K562 (cell line): ENCODE data around the gene NMUR1. TPM values are rescaled to one million over a fixed set of nuclear protein-coding genes. Genes with fewer than 3 reads are reported as not detected.

Experiments used
- ATAC-seq: fragments of 200-7000 bp; cut with Tn5 transposase; 3 replicates; pipeline ENCODE4 v1.9.1; 2020; ENCODE audit warnings: moderate library complexity
- BruUV-seq: library from RNA; stranded (reverse); fragments of 400-500 nt; replicated peaks from 2 replicates; lab custom pipeline; 2021; lab: Mats Ljungman, UMichigan
- CTCF ChIA-PET: fragments of 300-600 bp; formaldehyde crosslinking; extraction: SDS; loops from one replicate; lab custom pipeline; 2021; ENCODE audit warnings: low intra/inter-chr PET ratio; lab: Yijun Ruan, JAX
- POLR2A ChIA-PET: fragments of 300-600, 350-650 bp; sonication (Branson Sonifier 250); formaldehyde crosslinking; extraction: SDS; loops from one replicate; lab custom pipeline; 2021; ENCODE audit warnings: antibody characterized with exemption, inconsistent platforms; lab: Yijun Ruan, JAX
- DNase-seq, 4 experiments: peaks; one replicate each; pipeline versions ENCODE4 v3.0.0 to v3.0.0-alpha.2; 2011 to 2018; ENCODE audit warnings: low spot score in 3 of 4, mixed read lengths in 3 of 4; ENCODE audit errors: extremely low read depth in 1 of 4
- FAIRE-seq: peaks from 2 replicates; lab custom pipeline; 2011; peaks lifted over from hg19 to GRCh38; lab: Jason Lieb, UNC
- H2AFZ ChIP-seq: 2 replicates; pipeline ENCODE4 v1.6.0; 2011; ENCODE audit warnings: low read depth, low read length, control low read depth, inconsistent platforms
- H3K27ac ChIP-seq: fragments of 200-600 bp; 3 replicates; pipeline ENCODE4 v1.8.0; 2011; ENCODE audit warnings: low read depth, mild to moderate bottlenecking, control low read depth, inconsistent platforms, low read length, moderate library complexity, mixed read lengths; ENCODE audit errors: extremely low read depth
- H3K27me3 ChIP-seq, 2 experiments: fragments of 300-600 bp in 1 of 2; 2 replicates in 1 of 2; 3 replicates in 1 of 2; pipeline versions ENCODE4 v1.6.0 to v1.8.0; 2011; ENCODE audit warnings: inconsistent platforms in 2 of 2, low read length in 2 of 2, mild to moderate bottlenecking in 1 of 2, mixed read lengths in 1 of 2, moderate library complexity in 1 of 2; ENCODE audit not compliant: control insufficient read depth in 2 of 2, insufficient read depth in 2 of 2
- H3K36me3 ChIP-seq: fragments of 300-600 bp; 3 replicates; pipeline ENCODE4 v1.8.0; 2011; ENCODE audit warnings: mild to moderate bottlenecking, low read length, inconsistent platforms; ENCODE audit not compliant: control insufficient read depth, insufficient read depth
- H3K4me1 ChIP-seq, 2 experiments: fragments of 200-600 bp in 1 of 2; replicated peaks in 1 of 2; 2 replicates in 1 of 2; 3 replicates in 1 of 2; pipeline versions ENCODE4 v1.5.1 to v1.8.0; 2011; ENCODE audit warnings: inconsistent platforms in 2 of 2, low read length in 2 of 2, mild to moderate bottlenecking in 1 of 2, mixed read lengths in 1 of 2, moderate library complexity in 1 of 2; ENCODE audit not compliant: control insufficient read depth in 2 of 2, insufficient read depth in 2 of 2
- H3K4me2 ChIP-seq: 2 replicates; pipeline ENCODE4 v1.6.1; 2011; ENCODE audit warnings: low read length, control low read depth, inconsistent platforms, mixed read lengths; ENCODE audit not compliant: insufficient read depth
- H3K4me3 ChIP-seq: fragments of 200-600 bp; sonication (generic), shearing (Covaris generic); 2 replicates; pipeline ENCODE4 v1.5.1; 2016; ENCODE audit warnings: control low read depth, inconsistent platforms
- H3K79me2 ChIP-seq: fragments of 200-600 bp; 3 replicates; pipeline ENCODE4 v1.8.0; 2011; ENCODE audit warnings: low read length, inconsistent platforms; ENCODE audit not compliant: control insufficient read depth, insufficient read depth
- H3K9ac ChIP-seq, 2 experiments: 2 replicates each; pipeline versions ENCODE4 v1.6.0 to v1.6.1; 2011; ENCODE audit warnings: low read depth in 2 of 2, low read length in 2 of 2, control low read depth in 1 of 2, inconsistent platforms in 1 of 2, mild to moderate bottlenecking in 1 of 2, mixed read lengths in 1 of 2; ENCODE audit not compliant: insufficient read depth in 1 of 2
- H3K9me1 ChIP-seq: one replicate; pipeline ENCODE4 v1.6.0; 2011; ENCODE audit warnings: inconsistent platforms, mild to moderate bottlenecking, low read length, moderate library complexity; ENCODE audit not compliant: control insufficient read depth, insufficient read depth
- H3K9me3 ChIP-seq: replicated peaks from 2 replicates; pipeline ENCODE4 v1.5.1; 2011; ENCODE audit warnings: low read depth, low read length, inconsistent platforms; ENCODE audit not compliant: control insufficient read depth, insufficient read depth
- H4K20me1 ChIP-seq: replicated peaks from 2 replicates; pipeline ENCODE4 v1.6.1; 2011; ENCODE audit warnings: low read length, inconsistent platforms, mixed read lengths; ENCODE audit not compliant: control insufficient read depth, insufficient read depth
- C11orf30 ChIP-seq: fragments of 450-650 bp; IDR thresholded peaks from 2 replicates; pipeline ENCODE4 v1.6.1; 2016; ENCODE audit warnings: low read depth, mild to moderate bottlenecking
- CBFA2T3 ChIP-seq: fragments of 450-650 bp; IDR thresholded peaks from 2 replicates; pipeline ENCODE4 v1.6.1; 2017
- CC2D1A ChIP-seq: fragments of 450-650 bp; IDR thresholded peaks from 2 replicates; pipeline ENCODE4 v1.6.1; 2017; ENCODE audit warnings: mild to moderate bottlenecking
- DEAF1 ChIP-seq: fragments of 450-650 bp; formaldehyde crosslinking; IDR thresholded peaks from 2 replicates; pipeline ENCODE4 v1.4.0; 2020; ENCODE audit warnings: mild to moderate bottlenecking, moderate library complexity
- ETV5 ChIP-seq: sonication (generic); formaldehyde crosslinking; IDR thresholded peaks from 2 replicates; pipeline ENCODE4 v1.4.0; 2020; ENCODE audit warnings: low read depth, mild to moderate bottlenecking, missing genetic modification reagents
- MAFG ChIP-seq: fragments of 450-650 bp; conservative IDR thresholded peaks from 2 replicates; pipeline ENCODE4 v1.6.1; 2016; ENCODE audit warnings: missing genetic modification characterization, missing compliant biosample characterization
- REST ChIP-seq, 2 experiments: fragments of 450-650 bp; formaldehyde crosslinking in 1 of 2; IDR thresholded peaks; 2 replicates each; pipeline versions ENCODE4 v1.4.0 to v1.6.1; 2014 to 2020; ENCODE audit warnings: mild to moderate bottlenecking in 2 of 2, borderline replicate concordance in 1 of 2, low read depth in 1 of 2
- SMC3 ChIP-seq: conservative IDR thresholded peaks from 2 replicates; pipeline ENCODE4 v1.6.1; 2011; ENCODE audit warnings: low read depth, low read length, improper control_type of control experiment; ENCODE audit not compliant: insufficient read depth
- STAG1 ChIP-seq: sonication (generic); formaldehyde crosslinking; IDR thresholded peaks from 2 replicates; pipeline ENCODE4 v1.5.0; 2020; ENCODE audit warnings: missing genetic modification reagents, borderline replicate concordance
- ZNF316 ChIP-seq: fragments of 450-650 bp; IDR thresholded peaks from 2 replicates; pipeline ENCODE4 v1.6.1; 2016
- WGBS: fragments of 100-300 bp; shearing (Covaris generic); methylation state at CpG from one replicate; pipeline ENCODE4 v1.1.6; 2016; ENCODE audit warnings: low coverage, mixed read lengths; ENCODE audit not compliant: insufficient coverage; ENCODE audit errors: missing lambda C conversion rate; 5-methylcytosine and 5-hydroxymethylcytosine counted together
- in situ Hi-C: fragments of 300-500 bp; cut with MboI; formaldehyde crosslinking; loops from 4 replicates; pipeline ENCODE4 v1.15.0; 2018; ENCODE audit warnings: inconsistent platforms, mixed read lengths
- intact Hi-C: fragments of 100-400 bp; cut with micrococcal nuclease; formaldehyde crosslinking; loops from 2 replicates; pipeline ENCODE4 v1.14.2; 2022
- polyA plus RNA-seq, 8 experiments: library from polyadenylated mRNA; depleted of rRNA in 4 of 8; stranded (reverse) in 5 of 8; unstranded in 3 of 8; fragments of >200 nt; fragmentation: Nextera tagmentation in 2 of 8; fragmentation: Illumina TruSeq in 1 of 8; extraction: Ambion mirVana in 2 of 8; extraction: Trizol in 1 of 8; gene quantifications; 2 replicates each; pipeline versions ENCODE4 v1.2.1 to v1.2.3, GENCODE V29; 2011 to 2014; ENCODE audit warnings: inconsistent platforms in 1 of 8, missing spikeins in 1 of 8
- total RNA-seq, 7 experiments: library from RNA; depleted of rRNA in 6 of 7; stranded (reverse); fragments of >200 nt in 6 of 7; fragmentation: Illumina TruSeq in 2 of 7; extraction: Trizol in 2 of 7; gene quantifications; 2 replicates each; pipeline versions ENCODE4 v1.2.1 to v1.2.3, GENCODE V29; 2011 to 2021; ENCODE audit warnings: low replicate concordance in 1 of 7

Gene NMUR1
- total and polyA plus RNA-seq, 9 of the 15 experiments (the other 6 are each of a cell fraction or from before 2014, with no cell fraction given) = 0.01 to 0.27 (median 0.15) TPM

DNA sequence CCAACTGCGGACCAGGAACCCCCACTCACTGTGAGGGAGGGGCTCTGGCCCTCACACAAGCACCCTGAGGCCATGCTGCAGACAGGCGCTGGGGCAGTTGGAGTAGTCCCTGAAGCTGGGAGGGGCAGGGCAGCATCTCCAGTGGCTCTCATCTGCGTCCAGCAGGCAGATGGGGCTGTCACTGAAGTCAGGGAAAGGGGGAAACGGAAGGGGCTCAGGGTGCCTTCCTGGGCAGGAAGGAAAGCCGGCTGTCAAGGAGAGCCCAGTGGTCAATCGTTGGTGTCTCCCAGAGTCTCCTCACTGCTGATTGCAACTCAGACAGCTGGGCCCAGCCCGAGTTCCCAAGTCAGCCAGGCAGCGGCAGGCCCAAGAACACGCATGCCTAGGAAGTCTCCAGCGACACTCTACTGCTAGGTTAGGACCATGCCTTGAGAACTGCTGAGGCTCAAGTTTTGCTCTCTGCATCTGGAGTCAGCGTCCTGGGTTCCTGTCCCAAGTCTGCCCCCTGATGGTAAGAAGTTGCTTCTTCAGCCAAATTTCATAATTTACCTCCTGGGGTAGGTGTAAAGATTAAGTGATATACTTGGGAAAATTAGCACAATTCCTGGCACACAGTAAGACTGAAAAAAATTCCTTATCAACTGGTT is 27.4 kb upstream of the NMUR1 start:
- no peaks in the 10 kb centered on the region for H3K79me2 ChIP-seq
- no peaks in the 10 kb centered on the region for H3K9me1 ChIP-seq
- no peaks in the 10 kb centered on the region for H4K20me1 ChIP-seq
- BruUV-seq = no TSS peak
- peak overlapping the region; percentile 7; the same call in 1 of the 2 replicates for H3K4me2 ChIP-seq
- H3K4me3 ChIP-seq = no peak overlapping the region
- in situ Hi-C loops = no loop called here
- ChIA-PET POLR2A (no interaction called here), CTCF (interaction anchor here (0.6 to 2.1 kb wide), 3 partner anchors 27 to 991 kb away, joined by 3 to 12 read pairs (median 3); partner anchors contain the start of gene NMUR1)
- WGBS = 10% methylated on average over 7 of the region's 11 CpGs
- peak; percentile 61 to 73 (median 63) for DNase-seq
- no peaks in the 10 kb centered on the region for H3K9me3 ChIP-seq
- FAIRE-seq = peak; percentile 93
- peak overlapping the region in 1 of 2 experiments; percentile 77; a peak in 1 of 4 replicates for H3K9ac ChIP-seq
- peaks cover 0 to 9% of the 10 kb centered on the region in 2 experiments; a peak in 1 of 5 replicates for H3K4me1 ChIP-seq
- no peak overlapping the region for H3K27ac ChIP-seq
- no peaks in the 10 kb centered on the region; a peak in 1 of 5 replicates for H3K27me3 ChIP-seq
- peak overlapping the region; percentile 26; the same call in 1 of the 2 replicates for H2AFZ ChIP-seq
- H3K36me3 ChIP-seq = no peaks in the 10 kb centered on the region
- ATAC-seq = peak; percentile 94
- intact Hi-C loops = loop anchor here (1.0 to 2.0 kb wide), 2 partner anchors 40 to 75 kb away; no protein-coding TSS in a partner anchor
- TF ChIP-seq CBFA2T3 (no peak), ZNF316 (peak; percentile 68), DEAF1 (peak; percentile 77), SMC3 (peak; percentile 47; the same call in 1 of the 2 replicates), MAFG (0 out of 2 replicates have a peak, but pooled peaks have one; percentile 33), ETV5 (CRISPR knock-in tag) (no peak), STAG1 (peak; percentile 22; the same call in 1 of the 2 replicates), REST (IDR thresholded peaks at IDR 0.05; ENCODE audit: borderline replicate concordance) (peak; percentile 81), REST (CRISPR knock-in tag; IDR thresholded peaks at IDR 0.05; ENCODE audit: low read depth) (no peak), CC2D1A (peak; percentile 63; the same call in 1 of the 2 replicates), C11orf30 (peak; percentile 56; the same call in 1 of the 2 replicates)
